ENCODE data around the gene COL6A5.
"Not testable (repeated sequence)": the region's sequence is repeated elsewhere in the genome, so short reads cannot be mapped to it uniquely, and the experiment has no call there.

The COL6A5 gene

DNA sequence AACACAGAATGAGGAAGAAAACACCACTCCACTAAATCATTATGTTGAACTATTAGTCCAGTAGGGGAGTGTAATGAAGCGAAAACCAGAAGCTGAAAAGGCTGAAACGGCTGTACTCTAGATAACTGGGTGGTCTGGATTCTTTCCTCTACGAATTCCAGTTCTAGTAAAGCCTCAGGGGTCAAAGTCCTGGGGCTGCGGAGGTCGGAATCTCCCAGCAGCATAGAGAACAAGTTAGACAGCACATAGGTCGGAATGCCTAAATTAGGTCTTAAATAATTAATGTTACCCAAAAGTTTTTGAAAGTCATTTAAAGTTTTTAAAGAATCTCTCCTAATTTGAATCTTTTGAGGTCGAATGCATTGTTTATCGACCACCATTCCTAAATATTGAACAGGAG, 102.7 kb downstream of the COL6A5 start:
- not testable (repeated sequence) for DNase-seq (ENCODE audit: low spot score)

DNA sequence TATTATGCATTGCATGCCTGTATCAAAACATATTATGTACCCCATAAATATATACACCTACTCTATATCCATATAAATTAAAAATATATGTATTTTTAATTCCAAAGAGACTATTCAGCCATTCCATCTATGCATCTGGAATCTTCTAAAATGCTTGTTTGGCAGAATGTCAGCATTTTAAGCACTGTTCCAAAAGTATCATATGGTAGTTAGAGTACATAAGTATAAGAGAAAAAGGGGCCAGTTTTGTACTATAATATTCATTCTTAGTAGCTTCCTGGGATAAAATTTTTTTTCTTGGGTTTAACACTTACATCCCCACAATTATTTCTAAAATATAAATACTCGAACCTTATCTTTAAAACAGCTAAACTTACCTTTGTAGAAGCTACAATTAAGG, 111.1 kb downstream of the COL6A5 start:
- no peak for DNase-seq (ENCODE audit: low spot score)

DNA sequence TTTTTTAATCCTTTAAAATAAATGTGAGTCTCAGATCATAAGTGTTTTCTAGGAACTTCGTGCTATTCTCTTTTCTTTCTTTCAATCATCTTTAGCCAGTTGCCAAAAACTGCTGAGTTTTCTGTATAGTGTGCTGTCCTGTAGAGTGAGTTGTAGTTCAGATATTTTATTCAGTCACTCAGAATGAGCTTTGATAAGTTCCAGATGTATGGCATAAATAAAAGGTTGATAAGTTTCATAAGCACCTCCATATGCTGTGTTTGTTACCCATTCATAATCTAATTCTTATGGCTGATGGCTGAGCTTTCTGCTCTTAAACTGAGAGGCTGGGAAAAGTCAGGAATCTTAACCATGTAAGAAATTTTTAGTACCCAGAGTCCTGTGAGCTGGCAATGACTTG, 112.2 kb downstream of the COL6A5 start:
- DNase-seq (ENCODE audit: low spot score), result no peak

DNA sequence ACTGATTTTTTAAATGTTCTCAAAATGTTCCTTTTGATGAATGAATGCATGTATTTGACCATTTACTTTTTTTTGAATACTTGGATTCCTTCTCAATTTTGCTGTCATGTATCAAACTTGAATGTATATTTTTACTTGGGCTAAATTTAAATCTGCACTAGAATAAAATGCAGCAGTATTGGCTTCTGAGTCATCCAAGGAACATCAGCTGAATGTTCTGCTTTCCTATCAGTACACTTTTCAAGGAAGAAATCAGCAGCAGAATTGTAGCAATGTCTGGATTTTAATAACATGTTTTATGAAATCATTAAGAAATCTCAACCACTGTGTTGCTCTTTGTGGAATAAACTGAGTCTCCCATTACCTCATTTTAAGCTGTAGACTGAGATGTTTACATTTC, 114.5 kb downstream of the COL6A5 start:
- DNase-seq (ENCODE audit: low spot score), result no peak

DNA sequence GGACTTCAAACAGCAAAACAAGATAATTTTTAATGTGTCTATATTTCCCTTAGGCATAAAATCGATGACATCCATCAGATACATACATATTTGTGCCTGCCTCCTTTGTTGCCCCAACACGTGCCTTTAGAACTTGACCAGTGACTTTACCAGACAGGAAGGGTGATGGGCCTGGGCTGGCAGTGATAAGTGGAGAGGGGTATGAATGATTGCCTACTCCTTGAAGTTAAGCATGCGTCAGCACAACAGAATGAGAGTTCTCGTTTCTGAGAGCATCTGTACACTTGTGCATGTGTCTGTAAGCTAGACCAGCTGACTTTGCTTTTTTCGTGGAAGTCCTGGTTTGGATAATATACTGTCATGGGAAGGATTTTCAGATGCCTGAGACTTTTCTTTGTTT, 116.6 kb downstream of the COL6A5 start:
- no peak for DNase-seq (ENCODE audit: low spot score)

DNA sequence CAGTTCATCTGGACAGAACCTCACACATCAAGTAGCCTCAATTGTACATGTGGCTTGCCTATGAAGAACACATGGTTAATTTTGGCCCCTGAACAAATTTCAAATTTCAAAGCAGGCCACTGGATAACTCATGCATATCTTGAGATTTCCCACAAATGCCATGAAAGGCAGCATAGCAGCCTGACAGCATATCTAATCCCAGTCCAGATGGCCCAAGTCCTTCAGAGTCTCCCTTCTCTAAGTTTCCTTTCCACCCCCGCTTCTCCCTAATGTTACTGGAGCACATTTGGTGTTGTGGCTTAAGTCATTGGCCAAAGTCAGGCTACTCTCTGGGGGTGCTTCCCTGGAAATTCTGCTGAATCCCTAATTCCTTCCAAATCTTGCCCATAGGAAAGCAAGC, 117.7 kb downstream of the COL6A5 start:
- DNase-seq (ENCODE audit: low spot score), result no peak

DNA sequence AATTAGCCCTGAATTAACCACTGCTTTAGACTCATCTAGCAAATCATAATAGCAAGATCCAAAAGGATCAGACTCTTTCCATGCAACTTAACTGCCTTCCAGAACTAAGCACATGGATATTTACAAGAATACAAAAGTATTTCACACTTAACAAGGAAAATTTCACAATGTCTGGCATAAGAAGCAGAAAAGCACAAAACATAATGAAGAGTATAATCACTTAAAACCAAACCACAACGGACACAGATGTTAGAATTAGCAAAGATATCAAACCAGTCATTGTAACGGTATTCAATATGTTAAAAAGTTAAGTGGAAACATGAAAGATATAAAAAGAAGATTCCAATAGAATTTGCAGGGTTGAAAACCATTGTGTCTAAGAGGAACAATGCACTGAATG, 120.0 kb downstream of the COL6A5 start:
- DNase-seq (ENCODE audit: low spot score), result no peak

DNA sequence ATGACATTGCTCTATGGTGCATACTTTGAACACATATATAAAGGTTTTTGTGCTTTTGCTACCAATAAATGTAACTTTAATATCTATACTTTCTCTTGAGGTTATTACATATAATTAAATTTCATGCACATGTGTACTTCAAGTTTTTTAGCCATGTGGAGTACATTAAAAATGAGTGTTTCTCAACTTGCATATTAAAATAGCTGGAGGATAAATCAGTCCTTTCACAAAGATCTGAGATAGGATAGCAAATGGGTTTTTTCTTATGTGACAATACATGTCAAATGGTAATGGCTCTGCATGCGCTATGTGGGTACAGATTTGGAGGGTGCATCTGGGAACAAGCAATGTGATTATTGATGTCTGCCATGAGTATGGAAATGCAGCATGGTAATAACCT, 122.8 kb downstream of the COL6A5 start:
- DNase-seq (ENCODE audit: low spot score), result no peak

DNA sequence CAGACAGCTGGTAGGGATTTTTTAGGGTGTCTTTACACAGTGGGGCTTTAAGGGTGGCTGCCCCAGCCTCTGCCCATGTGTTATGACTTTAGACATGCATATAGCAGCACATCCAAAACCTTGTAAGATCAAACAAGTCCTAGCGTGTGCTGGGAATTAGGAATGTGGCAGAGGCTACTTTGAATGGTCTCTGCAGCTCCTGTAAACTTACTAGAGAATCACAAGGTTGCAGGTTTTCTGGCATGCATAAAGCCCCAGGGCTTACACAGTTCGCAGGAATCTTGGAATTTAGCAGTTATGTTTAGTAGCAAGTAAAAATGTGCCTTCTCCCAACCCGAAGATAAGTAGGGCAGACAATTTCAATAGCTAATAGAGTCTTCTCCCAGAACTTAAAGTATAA, 124.7 kb downstream of the COL6A5 start:
- DNase-seq (ENCODE audit: low spot score), result no peak

DNA sequence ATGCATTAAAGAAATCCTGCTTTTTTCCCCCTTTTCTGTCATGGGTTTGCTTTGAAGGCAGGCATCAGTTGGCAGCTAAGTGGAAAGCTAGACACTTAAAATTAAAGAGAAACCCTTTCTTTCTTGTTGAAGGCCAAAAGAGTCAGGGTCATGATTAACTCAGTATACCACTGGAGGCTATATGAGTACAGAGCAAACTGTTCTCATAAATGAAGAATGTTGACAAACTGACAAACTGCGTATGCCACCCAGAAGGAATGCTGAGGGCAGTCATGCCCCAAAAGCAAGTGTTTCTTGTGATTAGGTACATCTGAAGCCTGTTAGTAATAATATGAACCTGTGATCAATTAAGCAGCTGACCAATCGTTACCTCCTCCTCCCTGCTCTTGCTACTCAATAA, 127.9 kb downstream of the COL6A5 start:
- DNase-seq (ENCODE audit: low spot score), result no peak

DNA sequence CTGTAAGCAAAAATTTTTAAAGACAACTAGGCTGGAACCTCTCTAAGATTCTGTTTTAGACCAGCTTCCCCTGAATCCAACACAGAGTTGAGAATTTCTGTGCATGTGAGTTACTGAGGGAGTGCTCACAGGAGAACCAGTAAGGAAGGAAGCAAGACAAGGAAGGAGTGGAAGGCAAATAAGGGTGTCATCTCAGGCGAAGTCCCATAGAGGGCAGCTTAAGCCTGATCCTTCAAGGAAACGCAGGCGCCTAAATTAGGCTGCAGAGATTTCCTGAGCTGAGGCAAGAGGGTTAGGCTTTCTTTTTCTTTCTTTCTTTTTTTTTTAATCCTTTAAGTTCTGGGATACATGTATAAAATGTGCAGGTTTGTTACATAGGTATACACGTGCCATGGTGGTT, 135.3 kb downstream of the COL6A5 start:
- peak; percentile 84 for DNase-seq (ENCODE audit: low spot score)

DNA sequence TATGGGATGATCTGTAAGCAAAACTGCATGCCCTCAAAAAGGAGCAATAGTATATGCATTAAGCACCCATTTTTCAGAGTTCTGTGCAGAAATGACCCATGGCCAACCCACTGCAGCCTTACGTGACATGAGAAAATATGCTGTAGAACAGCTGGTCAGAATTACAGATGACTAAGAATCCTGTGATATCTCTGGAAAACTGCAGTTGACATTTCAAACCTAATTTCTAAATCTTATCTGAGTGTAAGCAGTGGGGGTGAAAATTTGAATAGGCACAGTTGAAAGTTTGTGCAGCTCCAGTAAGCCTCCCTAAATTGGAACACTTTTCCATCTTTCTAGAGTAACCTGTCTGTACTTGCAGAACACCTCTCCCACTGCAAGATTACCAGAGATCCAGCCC, 142.8 kb downstream of the COL6A5 start:
- peak; percentile 59 for DNase-seq (ENCODE audit: low spot score)

DNA sequence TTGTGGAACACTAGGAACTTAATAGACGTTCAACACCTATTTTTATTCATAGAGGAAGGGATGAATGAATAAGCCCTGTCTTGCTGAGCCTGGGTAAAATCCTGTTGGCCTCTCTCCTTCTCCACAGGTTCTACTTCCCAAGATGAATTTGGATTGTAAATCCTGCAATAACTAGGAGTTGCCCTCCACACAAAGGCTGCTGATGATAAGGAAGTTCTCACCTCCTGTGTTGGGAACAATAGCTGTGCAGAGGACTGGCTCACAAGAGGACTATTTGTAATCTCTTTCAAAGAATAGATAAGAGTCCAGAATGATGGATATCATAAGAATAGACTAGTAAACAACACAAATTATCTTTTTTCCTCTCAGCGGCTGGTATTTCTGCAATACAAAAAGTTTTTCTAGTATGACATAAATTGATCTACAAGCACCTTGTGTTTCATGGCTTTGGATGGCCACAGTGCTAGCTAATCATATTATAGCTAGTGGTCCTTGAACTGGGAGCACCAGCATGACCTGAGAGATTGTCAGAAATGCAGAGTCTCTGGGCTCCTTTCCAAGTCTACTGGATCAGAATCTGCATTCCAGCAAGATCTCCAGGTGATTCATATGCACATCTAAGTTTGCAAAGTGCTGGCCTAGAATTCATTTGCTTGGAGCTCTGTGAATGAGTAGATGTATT, 143.4 kb downstream of the COL6A5 start:
- no peak for DNase-seq (ENCODE audit: low spot score)

DNA sequence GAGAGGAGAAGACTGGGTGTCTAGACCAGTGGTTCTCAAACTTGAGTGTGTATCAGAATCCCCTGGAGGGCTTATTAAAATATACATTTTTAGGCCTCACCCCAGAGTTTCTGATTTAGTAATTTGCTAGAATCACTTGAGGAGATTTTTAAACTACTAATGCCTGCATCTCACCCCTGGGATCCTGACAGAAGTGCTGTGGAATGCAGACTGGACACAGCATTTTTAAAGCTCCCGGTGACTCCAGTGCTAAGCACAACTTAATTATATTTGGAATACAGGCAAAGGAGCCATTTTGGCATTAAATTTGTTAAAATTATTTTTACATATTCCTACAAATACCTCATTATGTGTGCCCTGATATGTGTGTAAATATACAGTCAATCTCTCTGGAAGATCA, 144.8 kb downstream of the COL6A5 start:
- peak; percentile 69 for DNase-seq (ENCODE audit: low spot score)

DNA sequence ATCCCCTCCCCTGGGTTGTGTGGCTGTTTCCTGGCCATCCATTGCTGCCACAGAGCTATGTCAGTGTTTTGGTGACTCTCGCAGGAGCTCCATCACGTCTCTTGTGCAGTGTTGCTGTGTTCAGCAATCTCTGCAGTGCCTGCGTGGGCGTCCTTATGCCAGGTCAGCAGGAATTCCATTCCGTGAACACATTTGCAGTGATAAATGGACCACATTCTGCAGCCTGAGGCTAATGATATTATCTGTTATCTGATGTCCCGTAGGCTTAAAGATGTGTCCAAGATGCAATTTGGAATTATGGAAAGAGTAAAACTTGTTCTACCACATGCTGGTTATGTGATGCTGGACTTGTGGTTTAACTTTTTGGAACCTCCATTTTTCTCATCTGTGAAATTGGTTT, 146.0 kb downstream of the COL6A5 start:
- no peak for DNase-seq (ENCODE audit: low spot score)

DNA sequence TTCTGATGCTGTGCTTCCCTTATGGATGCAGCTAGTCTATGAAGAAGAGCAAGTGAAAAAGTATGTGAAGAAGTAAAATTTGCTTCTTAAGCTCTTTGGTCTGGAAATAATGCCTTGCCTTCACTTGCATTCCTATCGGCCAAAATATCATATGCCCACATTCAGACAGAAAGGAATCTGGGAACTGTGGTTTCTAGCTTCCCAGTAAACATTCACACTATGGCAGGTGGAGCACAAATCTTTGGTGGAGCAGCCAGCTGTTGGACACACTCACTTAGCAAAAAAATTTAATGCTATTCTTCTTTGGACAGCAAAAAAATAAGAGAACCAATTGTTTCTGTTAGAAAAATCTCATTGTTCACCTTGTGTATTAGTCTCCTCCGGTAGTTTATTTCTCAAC, 159.2 kb downstream of the COL6A5 start:
- DNase-seq (ENCODE audit: low spot score), result no peak

DNA sequence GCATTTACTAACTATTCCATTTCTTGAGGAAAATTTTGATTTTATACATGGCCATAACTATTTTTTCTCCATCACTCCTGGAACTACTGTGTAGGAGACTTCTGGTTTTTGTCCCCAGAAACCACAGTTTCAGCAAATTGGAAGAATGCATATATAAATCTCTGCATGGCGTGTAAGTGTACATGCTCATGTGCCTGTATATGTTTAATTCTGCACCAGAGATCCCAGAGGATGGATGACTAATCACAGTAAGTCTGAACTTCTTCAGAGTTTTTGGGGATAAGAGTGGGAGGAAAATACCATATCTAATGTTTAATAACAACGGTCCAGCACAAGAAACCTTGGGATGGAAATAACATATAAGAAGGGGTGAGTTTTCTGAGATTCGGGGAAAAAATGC, 160.6 kb downstream of the COL6A5 start:
- no peak for DNase-seq (ENCODE audit: low spot score)

DNA sequence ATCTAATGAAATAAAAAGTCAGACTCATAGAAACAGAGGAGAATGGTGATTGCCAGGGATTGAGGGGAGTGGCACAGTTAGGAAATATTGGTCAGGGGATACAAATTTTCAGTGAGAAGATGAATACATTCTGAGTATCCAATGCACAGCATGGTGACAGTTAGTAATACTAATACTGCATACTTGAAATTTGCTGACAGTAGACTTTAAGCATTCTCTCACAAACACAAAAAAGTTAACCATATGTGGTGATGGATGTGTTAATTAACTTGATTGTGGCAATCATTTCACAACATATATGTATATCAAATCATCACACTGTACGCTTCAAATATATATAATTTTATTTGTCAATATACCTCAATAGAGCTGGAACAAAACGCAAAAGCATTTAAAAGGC, 162.3 kb downstream of the COL6A5 start:
- no peak for DNase-seq (ENCODE audit: low spot score)

DNA sequence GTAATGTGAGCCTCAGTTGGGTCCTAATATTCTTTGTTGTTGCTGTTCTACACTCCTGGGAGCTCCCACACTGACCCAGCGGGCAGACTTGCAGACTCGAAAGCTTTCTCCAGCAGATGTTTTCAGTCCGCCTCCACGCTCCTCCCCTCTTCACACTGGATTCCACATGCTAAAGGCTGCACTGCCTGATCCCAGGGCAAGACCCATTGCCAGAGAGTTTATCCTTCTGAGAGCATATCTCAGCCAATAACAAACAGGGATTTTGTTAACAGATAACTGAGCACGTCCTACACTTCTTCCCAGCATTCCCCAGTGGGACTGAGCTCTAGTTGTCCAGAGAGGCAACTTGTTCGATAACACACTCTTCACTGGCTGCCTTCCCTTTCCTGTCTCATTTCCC, 163.5 kb downstream of the COL6A5 start:
- peak; percentile 50 for DNase-seq (ENCODE audit: low spot score)

DNA sequence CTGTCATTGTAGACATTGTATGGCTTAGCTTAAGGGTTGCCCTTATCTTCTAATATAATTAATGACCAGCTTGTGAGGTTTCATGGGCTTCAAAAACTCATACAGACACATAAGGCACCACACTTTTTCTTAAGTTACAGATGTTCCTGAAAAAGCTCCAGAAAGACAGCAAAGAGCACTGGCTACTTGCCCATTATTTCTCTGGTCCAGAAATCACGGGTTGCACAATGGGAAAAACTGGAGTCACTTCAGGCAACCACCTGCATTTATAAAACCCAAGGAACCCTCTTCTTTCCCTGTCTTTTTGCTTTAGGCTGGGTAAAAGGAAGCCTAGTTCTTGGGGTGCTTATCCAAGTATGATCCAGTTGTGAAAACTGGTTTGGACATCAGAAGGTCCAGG, 169.2 kb downstream of the COL6A5 start:
- no peak for DNase-seq (ENCODE audit: low spot score)

DNA sequence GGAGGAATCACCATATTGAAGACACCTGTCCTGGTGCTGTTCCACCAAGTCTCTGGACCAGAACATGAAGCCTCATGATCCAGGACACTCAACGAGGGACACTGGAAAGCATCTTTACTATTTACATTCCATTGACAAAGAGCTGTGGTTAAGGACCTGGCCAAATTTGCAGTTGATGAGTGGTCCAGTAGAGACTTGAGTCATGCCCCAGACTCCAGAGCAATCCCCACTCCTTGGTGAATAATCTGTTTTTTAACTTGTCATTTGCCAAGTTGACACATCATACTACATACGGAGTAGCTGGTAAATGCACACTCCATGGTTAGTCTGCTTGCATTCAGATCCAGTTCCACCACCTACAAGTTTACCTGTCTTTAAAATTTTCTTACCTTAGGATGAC, 170.3 kb downstream of the COL6A5 start:
- DNase-seq (ENCODE audit: low spot score), result peak; percentile 74

DNA sequence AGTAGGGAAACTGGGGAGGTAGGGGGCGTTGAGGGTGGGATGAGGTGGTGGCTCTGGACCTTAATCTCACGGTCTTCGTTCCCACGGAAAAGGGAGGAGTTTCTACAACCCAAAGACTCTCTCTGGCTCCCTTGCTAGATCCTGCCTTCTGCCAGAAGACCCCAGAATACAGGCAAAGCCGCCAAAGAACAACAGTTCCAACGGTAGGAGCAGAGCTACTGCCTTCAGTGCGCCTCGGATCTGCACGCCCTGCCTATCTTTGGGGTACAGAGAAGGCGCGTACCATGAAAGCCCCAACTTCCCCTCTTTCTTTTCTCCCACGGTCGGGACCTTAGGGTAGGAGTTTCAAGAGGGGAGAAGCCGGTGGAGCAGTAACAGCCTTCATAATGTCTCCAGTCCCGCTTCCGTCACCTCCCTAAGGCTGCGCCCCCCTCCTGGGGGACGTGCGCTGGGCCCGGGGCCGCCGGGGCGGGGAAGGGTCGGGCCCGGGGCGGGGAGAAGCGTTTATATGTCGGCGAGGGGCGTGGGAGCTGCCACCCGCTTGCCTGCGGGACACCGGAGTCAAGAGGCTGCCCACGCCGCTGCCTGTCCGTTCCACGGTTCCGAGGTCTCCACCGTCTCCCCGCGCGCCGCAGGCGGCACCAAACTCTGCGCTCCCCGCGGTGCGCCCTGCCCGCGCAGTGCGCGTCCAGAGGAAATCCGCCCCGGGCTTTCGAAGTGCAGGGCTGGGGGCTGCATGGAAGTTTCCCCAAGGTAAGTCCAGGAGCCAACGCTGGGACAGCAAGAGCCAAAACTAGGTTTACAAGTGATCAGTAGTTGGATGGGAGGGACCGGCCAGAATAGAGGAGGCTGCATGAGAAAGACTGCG, 171.4 kb downstream of the COL6A5 start, which contains the start of gene COL6A6:
TSS of gene COL6A6 (plus strand) at position 533 of the 868 bp plus-strand sequence. CDS start 43,188 bp downstream, outside the sequence.
- DNase-seq (ENCODE audit: low spot score), result peak; percentile 47

DNA sequence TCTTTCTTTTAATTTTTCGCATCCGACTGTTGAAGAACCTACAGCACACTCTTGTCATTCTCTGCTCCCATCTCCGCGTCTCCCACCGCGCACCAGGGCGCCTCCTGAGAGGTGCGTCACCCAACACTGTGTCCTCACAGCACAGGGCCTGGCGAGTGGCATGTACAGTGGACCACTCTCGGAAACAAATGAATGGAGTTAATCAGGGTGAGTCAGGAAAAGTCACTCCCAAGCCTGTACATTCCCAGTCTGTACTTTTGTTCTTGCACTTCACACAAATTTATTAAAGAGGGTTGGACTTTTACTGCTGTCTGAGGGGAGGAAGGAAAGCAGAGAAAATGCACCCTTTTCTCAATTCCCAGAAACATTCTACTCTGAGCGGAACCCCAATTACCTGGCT, 172.1 kb downstream of the COL6A5 start:
- peak; percentile 43 for DNase-seq (ENCODE audit: low spot score)

DNA sequence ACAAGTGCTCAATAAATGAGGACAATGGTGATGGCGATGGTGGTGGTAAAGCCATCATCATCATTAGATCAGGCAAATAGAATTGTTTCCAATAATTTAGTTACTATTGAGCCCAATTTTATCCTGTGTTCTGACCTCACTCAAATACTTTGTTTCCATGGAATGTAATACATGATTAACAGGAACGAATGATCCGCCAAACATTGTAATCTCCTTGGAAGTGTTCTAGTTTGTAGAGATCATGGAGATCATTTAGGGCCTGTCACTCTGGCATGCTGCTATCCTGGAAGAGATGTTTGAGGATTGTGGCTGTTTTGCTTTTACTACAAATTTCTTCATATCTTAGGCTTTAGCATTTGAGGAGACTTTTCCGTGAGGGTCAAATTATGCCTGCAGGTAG, 174.3 kb downstream of the COL6A5 start:
- no peak for DNase-seq (ENCODE audit: low spot score)

Measured in AG20443 (cell line).